ENCODE data around the gene YY1AP1.
"Not testable (repeated sequence)": the region's sequence is repeated elsewhere in the genome, so short reads cannot be mapped to it uniquely, and the experiment has no call there.

DNA sequence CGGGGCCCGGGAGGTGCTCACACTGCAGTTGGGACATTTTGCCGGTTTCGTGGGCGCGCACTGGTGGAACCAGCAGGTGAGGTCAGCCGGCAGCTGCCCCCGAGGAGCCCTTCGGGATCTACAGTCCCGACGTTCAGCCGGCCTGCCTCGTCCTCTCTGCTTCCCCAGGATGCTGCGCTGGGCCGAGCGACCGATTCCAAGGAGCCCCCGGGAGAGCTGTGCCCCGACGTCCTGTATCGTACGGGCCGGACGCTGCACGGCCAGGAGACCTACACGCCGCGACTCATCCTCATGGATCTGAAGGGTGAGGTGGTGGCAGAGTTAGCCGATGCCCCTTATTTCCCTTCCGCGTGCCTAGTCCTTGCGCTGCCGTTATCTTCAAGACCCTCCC lies 78.3 kb downstream of the YY1AP1 start:
- TF ChIP-seq, protein P1, sequence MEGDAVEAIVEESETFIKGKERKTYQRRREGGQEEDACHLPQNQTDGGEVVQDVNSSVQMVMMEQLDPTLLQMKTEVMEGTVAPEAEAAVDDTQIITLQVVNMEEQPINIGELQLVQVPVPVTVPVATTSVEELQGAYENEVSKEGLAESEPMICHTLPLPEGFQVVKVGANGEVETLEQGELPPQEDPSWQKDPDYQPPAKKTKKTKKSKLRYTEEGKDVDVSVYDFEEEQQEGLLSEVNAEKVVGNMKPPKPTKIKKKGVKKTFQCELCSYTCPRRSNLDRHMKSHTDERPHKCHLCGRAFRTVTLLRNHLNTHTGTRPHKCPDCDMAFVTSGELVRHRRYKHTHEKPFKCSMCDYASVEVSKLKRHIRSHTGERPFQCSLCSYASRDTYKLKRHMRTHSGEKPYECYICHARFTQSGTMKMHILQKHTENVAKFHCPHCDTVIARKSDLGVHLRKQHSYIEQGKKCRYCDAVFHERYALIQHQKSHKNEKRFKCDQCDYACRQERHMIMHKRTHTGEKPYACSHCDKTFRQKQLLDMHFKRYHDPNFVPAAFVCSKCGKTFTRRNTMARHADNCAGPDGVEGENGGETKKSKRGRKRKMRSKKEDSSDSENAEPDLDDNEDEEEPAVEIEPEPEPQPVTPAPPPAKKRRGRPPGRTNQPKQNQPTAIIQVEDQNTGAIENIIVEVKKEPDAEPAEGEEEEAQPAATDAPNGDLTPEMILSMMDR (IDR thresholded peaks at IDR 0.05), result not testable (repeated sequence)
- TF ChIP-seq POLR2A (IDR thresholded peaks at IDR 0.05), result not testable (repeated sequence)

All from thyroid gland (tissue), 4 donors.